LHCN-M2 (cell line): ENCODE data around the gene POTED. TPM values are rescaled to one million over a fixed set of nuclear protein-coding genes. Genes with fewer than 3 reads are reported as not detected.
"Not testable (repeated sequence)": the region's sequence is repeated elsewhere in the genome, so short reads cannot be mapped to it uniquely, and the experiment has no call there.

Source experiments
- DNase-seq: peaks from one replicate; pipeline ENCODE4 v3.0.0-alpha.2; 2012; ENCODE audit warnings: low read depth
- polyA plus RNA-seq: library from polyadenylated mRNA; unstranded; fragments of >200 nt; gene quantifications from one replicate; pipeline ENCODE4 v1.2.1, GENCODE V29; 2012; ENCODE audit warnings: missing spikeins
- total RNA-seq: library from RNA; depleted of rRNA; stranded (reverse); fragments of >200 nt; gene quantifications from 2 replicates; pipeline ENCODE4 v1.2.3, GENCODE V29; 2014; rRNA removed

POTED gene
- total RNA-seq = not detected in 2 replicates
- polyA plus RNA-seq = not detected

DNA sequence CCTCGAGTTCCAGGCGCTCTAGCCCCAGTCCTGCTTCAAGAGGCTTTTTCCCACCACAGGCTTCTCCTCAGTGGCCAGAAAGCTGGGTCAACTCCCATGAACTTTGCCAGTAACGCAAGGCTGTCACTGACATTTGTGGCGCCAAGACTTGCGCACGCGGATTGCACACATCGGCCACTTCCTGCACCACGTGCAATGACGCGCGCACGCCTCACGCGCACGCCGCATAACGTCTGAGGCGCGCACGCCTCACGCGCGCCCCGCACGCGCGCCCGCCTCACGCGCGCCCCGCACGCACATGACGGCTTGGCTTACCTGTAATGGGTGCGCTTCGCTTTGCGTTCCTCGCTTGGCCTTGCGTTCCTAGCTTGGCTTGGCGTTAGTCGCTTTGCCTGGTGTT, at the start of gene POTED:
Gene POTED, plus strand, starts transcription at position 301 of the 400 bp plus-strand sequence. CDS start 452 bp downstream, outside the sequence.
- DNase-seq = not testable (repeated sequence)

DNA sequence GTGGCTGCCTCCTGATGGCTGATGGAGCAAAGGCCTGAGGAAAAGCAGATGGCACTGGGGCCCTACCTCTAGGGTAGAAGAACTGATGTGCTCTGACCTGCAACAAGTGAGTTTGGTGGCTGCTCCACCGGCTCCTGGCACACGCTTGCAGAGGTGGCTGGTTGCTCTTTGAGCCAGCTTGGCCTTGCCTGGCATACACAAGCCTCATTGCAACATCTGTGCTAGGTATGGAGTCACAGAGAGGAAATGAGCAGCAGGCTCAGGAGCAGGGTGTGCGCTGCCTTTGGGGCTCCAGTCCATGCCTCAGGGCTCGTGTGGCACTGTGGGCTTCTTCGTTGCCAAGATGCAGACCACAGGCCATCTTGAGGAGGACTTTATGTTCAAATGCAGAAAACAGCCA, 40.5 kb downstream of the POTED start:
- DNase-seq = not testable (repeated sequence)

DNA sequence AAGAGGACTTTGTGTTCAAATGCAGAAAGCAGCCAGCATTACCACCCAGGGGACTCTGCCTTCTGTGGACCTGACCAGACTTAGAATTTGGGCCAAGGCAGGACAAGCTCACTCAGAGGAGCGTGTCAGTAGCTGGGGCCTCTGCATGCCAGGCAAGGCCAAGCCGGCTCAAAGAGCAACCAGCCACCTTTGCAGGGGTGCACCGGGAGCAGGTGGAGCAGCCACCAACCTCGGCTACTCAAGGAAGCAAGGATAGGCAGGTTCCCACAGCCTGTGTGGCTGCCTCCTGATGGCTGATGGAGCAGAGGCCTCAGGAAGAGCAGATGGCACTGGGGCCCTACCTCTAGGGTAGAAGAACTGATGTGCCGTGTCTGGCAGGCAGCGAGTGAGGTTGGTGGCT, 42.2 kb downstream of the POTED start:
- not testable (repeated sequence) for DNase-seq
